Measurements from ENCODE around the gene NPB.
A peak's percentile ranks its signal among the peaks of the same experiment; 100 is the strongest.

Gene NPB

GRCh38 chr17:81899514-81900166, 2.4 kb upstream of the NPB start:
- no peak for DNase-seq (ENCODE audit: low spot score)

- no peak for DNase-seq (ENCODE audit: low spot score)
These were observed 1.7 kb upstream of the NPB start for GRCh38 chr17:81900181-81900820.

GRCh38 chr17:81901167-81902022, 643 bp upstream of the NPB start:
- DNase-seq (ENCODE audit: low spot score): no peak

GRCh38 chr17:81902653-81903414, 796 bp downstream of the NPB start:
- DNase-seq (ENCODE audit: low spot score): no peak

- DNase-seq (ENCODE audit: low spot score): no peak
These were observed 1.4 kb downstream of the NPB start for GRCh38 chr17:81903415-81903831.

GRCh38 chr17:81903896-81904599, 2.0 kb downstream of the NPB start:
- no peak for DNase-seq (ENCODE audit: low spot score)

- DNase-seq (ENCODE audit: low spot score): no peak
These were observed 2.8 kb downstream of the NPB start for GRCh38 chr17:81904600-81905423.

GRCh38 chr17:81905424-81905875, 3.4 kb downstream of the NPB start:
- DNase-seq (ENCODE audit: low spot score): no peak

- DNase-seq (ENCODE audit: low spot score): no peak
These were observed 4.0 kb downstream of the NPB start for GRCh38 chr17:81905993-81906392.

- DNase-seq (ENCODE audit: low spot score): no peak
These were observed 4.6 kb downstream of the NPB start for GRCh38 chr17:81906476-81907218.

GRCh38 chr17:81907219-81908145, 5.4 kb downstream of the NPB start:
- DNase-seq (ENCODE audit: low spot score): no peak

GRCh38 chr17:81908793-81909192, 6.8 kb downstream of the NPB start:
- DNase-seq (ENCODE audit: low spot score): no peak

- DNase-seq (ENCODE audit: low spot score): no peak
These were observed 7.2 kb downstream of the NPB start for GRCh38 chr17:81909231-81909630.

- no peak for DNase-seq (ENCODE audit: low spot score)
These were observed 8.2 kb downstream of the NPB start for GRCh38 chr17:81909966-81910839.

GRCh38 chr17:81910840-81911276, 8.8 kb downstream of the NPB start:
- no peak for DNase-seq (ENCODE audit: low spot score)

GRCh38 chr17:81911277-81911961, 9.4 kb downstream of the NPB start, which contains the start of gene PCYT2:
Gene PCYT2 (minus strand): TSS chr17:81911399. CDS start chr17:81911355, 44 bp downstream.
- DNase-seq (ENCODE audit: low spot score): peak; percentile 95

- DNase-seq (ENCODE audit: low spot score): no peak
These were observed 9.9 kb downstream of the NPB start for GRCh38 chr17:81911969-81912368.

Data from CD4-positive, alpha-beta T cell treated with Interleukin-6 at 100 ng/mL for 8 hours (primary cell).